GM18868 (cell line): ENCODE results near the gene DCAF12.
A peak's percentile ranks its signal among the peaks of the same experiment; 100 is the strongest.
"Not testable (repeated sequence)": the region's sequence is repeated elsewhere in the genome, so short reads cannot be mapped to it uniquely, and the experiment has no call there.

ENCODE experiments used
- ATAC-seq: cut with Tn5 transposase; IDR thresholded peaks from one replicate; pipeline ENCODE4 v1.9.1; 2021; ENCODE audit warnings: mild to moderate bottlenecking, moderate library complexity; ENCODE audit not compliant: unreplicated experiment

DCAF12 gene

GRCh38 chr9:34072410-34072809, 54.1 kb downstream of the DCAF12 start:
- ATAC-seq = no peak

GRCh38 chr9:34070606-34071324, 55.7 kb downstream of the DCAF12 start:
- ATAC-seq = no peak

- no peak for ATAC-seq
Observed at GRCh38 chr9:34069831-34070230, 56.7 kb downstream of the DCAF12 start.

GRCh38 chr9:34065541-34065940, 61.0 kb downstream of the DCAF12 start:
- ATAC-seq = no peak

GRCh38 chr9:34059954-34060353, 66.5 kb downstream of the DCAF12 start:
- ATAC-seq = no peak

- no peak for ATAC-seq
Observed at GRCh38 chr9:34059281-34059680, 67.2 kb downstream of the DCAF12 start.

- no peak for ATAC-seq
Observed at GRCh38 chr9:34049630-34050384, 76.7 kb downstream of the DCAF12 start.

GRCh38 chr9:34048727-34049629, 77.5 kb downstream of the DCAF12 start, which contains the start of gene UBAP2:
Gene UBAP2, minus strand, starts transcription at chr9:34048887. Its CDS starts 31,739 bp downstream, at chr9:34017148.
- peak; percentile 73 for ATAC-seq

GRCh38 chr9:34047864-34048726, 78.4 kb downstream of the DCAF12 start:
- ATAC-seq = peak; percentile 36

GRCh38 chr9:34046784-34047379, 79.6 kb downstream of the DCAF12 start:
- ATAC-seq = no peak

GRCh38 chr9:34045903-34046302, 80.6 kb downstream of the DCAF12 start:
- no peak for ATAC-seq

GRCh38 chr9:34042074-34042473, 84.4 kb downstream of the DCAF12 start:
- ATAC-seq = not testable (repeated sequence)

GRCh38 chr9:34038851-34039250, 87.6 kb downstream of the DCAF12 start:
- not testable (repeated sequence) for ATAC-seq

- ATAC-seq = no peak
Observed at GRCh38 chr9:34037626-34038025, 88.9 kb downstream of the DCAF12 start.

- ATAC-seq = no peak
Observed at GRCh38 chr9:34036625-34037024, 89.9 kb downstream of the DCAF12 start.
